Tibial nerve (tissue), 4 donors: ENCODE measurements around the gene SMAD6.

ENCODE experiments used
- CTCF ChIP-seq, 5 experiments: fragments of 200-600 bp in 3 of 5; fragments of 450-650 bp in 2 of 5; sonication (generic) in 3 of 5; IDR thresholded peaks; one replicate each; pipeline ENCODE4 v1.5.1; 2016 to 2019; ENCODE audit warnings: antibody characterized with exemption in 5 of 5, mild to moderate bottlenecking in 3 of 5, moderate library complexity in 2 of 5
- EP300 ChIP-seq, 2 donors: sonication (generic); formaldehyde crosslinking; IDR thresholded peaks; one replicate each; pipeline ENCODE4 v1.6.1; 2017; ENCODE audit warnings: antibody characterized with exemption in 2 of 2, mild to moderate bottlenecking in 1 of 2
- POLR2A ChIP-seq, 2 donors: fragments of 450-650 bp; IDR thresholded peaks; one replicate each; pipeline ENCODE4 v1.6.1; 2017; ENCODE audit warnings: antibody characterized with exemption in 2 of 2, mild to moderate bottlenecking in 2 of 2, moderate library complexity in 2 of 2

- TF ChIP-seq POLR2A (IDR thresholded peaks at IDR 0.05) = no peak
- TF ChIP-seq CTCF (IDR thresholded peaks at IDR 0.05) = no peak
- TF ChIP-seq EP300 (IDR thresholded peaks at IDR 0.05) = no peak
Observed at GRCh38 chr15:66706840-66707239, 4.8 kb downstream of the SMAD6 start.
